PC-9 (cell line): ENCODE data around the gene PLA2R1. TPM values are rescaled to one million over a fixed set of nuclear protein-coding genes. Genes with fewer than 3 reads are reported as not detected.

Experiments
- BruUV-seq: library from RNA; stranded (reverse); fragments of 400-500 nt; replicated peaks from 2 replicates; lab custom pipeline; 2021; lab: Mats Ljungman, UMichigan
- CTCF ChIA-PET: fragments of 300-600 bp; sonication (Branson Sonifier 250); formaldehyde crosslinking; loops from one replicate; lab custom pipeline; 2022; ENCODE audit warnings: antibody characterized with exemption; lab: Charles Lee
- POLR2A ChIA-PET: fragments of 300-600 bp; sonication (Branson Sonifier 250); formaldehyde crosslinking; loops from one replicate; lab custom pipeline; 2022; ENCODE audit warnings: antibody characterized with exemption; ENCODE audit not compliant: unreplicated experiment; lab: Charles Lee
- DNase-seq, 2 experiments: peaks; one replicate each; pipeline versions ENCODE4 v3.0.0 to v3.0.0-alpha.2; 2015 to 2022; ENCODE audit warnings: mixed read lengths in 1 of 2
- H2AFZ ChIP-seq: fragments of 200-600 bp; sonication (generic); 2 replicates; pipeline ENCODE4 v1.8.1; 2017; ENCODE audit warnings: antibody characterized with exemption
- H3F3A ChIP-seq: fragments of 200-600 bp; sonication (generic); 2 replicates; pipeline ENCODE4 v1.8.1; 2017; ENCODE audit warnings: antibody characterized with exemption, mild to moderate bottlenecking, low read depth; ENCODE audit not compliant: insufficient read depth
- H3K27ac ChIP-seq: fragments of 200-600 bp; sonication (generic); 2 replicates; pipeline ENCODE4 v1.6.1; 2016; ENCODE audit warnings: mixed run types
- H3K27me3 ChIP-seq: fragments of 200-600 bp; sonication (generic); 2 replicates; pipeline ENCODE4 v1.6.1; 2016; ENCODE audit warnings: low read depth, mixed run types; ENCODE audit not compliant: insufficient read depth
- H3K36me3 ChIP-seq: fragments of 200-600 bp; sonication (generic); 2 replicates; pipeline ENCODE4 v1.6.1; 2016; ENCODE audit warnings: low read depth, mixed run types
- H3K4me1 ChIP-seq: fragments of 200-600 bp; sonication (generic); replicated peaks from 2 replicates; pipeline ENCODE4 v1.6.1; 2016; ENCODE audit warnings: mixed run types; ENCODE audit not compliant: insufficient read depth
- H3K4me2 ChIP-seq: fragments of 200-600 bp; sonication (generic); 2 replicates; pipeline ENCODE4 v1.6.1; 2017; ENCODE audit warnings: mixed run types
- H3K4me3 ChIP-seq: fragments of 200-600 bp; sonication (generic); 2 replicates; pipeline ENCODE4 v1.6.1; 2016; ENCODE audit warnings: mixed run types
- H3K79me2 ChIP-seq: fragments of 200-600 bp; sonication (generic); 2 replicates; pipeline ENCODE4 v1.6.1; 2017; ENCODE audit warnings: low read depth, mixed run types
- H3K9me2 ChIP-seq: fragments of 200-600 bp; sonication (generic); 2 replicates; pipeline ENCODE4 v1.8.1; 2017; ENCODE audit warnings: mild to moderate bottlenecking; ENCODE audit not compliant: insufficient read depth
- H3K9me3 ChIP-seq: fragments of 200-600 bp; sonication (generic); 2 replicates; pipeline ENCODE4 v1.8.1; 2016; ENCODE audit warnings: low read depth; ENCODE audit not compliant: insufficient read depth
- H4K20me1 ChIP-seq: fragments of 200-600 bp; sonication (generic); 2 replicates; pipeline ENCODE4 v1.8.1; 2017; ENCODE audit not compliant: insufficient read depth
- CTCF ChIP-seq: fragments of 200-600 bp; sonication (generic); conservative IDR thresholded peaks from 2 replicates; pipeline ENCODE4 v1.6.1; 2017; ENCODE audit warnings: mixed run types, antibody characterized with exemption, mild to moderate bottlenecking, moderate library complexity
- EZH2 ChIP-seq: fragments of 200-600 bp; sonication (generic); IDR thresholded peaks from 2 replicates; pipeline ENCODE4 v1.8.0; 2017; ENCODE audit warnings: antibody characterized with exemption, low read depth
- intact Hi-C: fragments of 100-400 bp; cut with micrococcal nuclease; formaldehyde crosslinking; loops from one replicate; pipeline ENCODE4 v1.10.0; 2022; ENCODE audit not compliant: unreplicated experiment
- total RNA-seq: library from RNA; stranded (reverse); gene quantifications from 2 replicates; pipeline ENCODE4 v1.2.3, GENCODE V29; 2021

Gene PLA2R1
- total RNA-seq, 1 experiment from 2014 or later, result 0.33 TPM

GRCh38 chr2:160033732-160034392 is 28.6 kb downstream of the PLA2R1 start:
- CTCF ChIA-PET, result no interaction called here
- no peak for TF ChIP-seq CTCF
- no peak for TF ChIP-seq EZH2
- Histone ChIP-seq H3K36me3 (no peaks in the 10 kb centered on the region), H3F3A (no peaks in the 10 kb centered on the region), H3K4me2 (no peak overlapping the region), H3K27me3 (no peaks in the 10 kb centered on the region), H3K4me1 (no peaks in the 10 kb centered on the region), H3K9me3 (no peaks in the 10 kb centered on the region), H2AFZ (no peak overlapping the region), H3K27ac (no peak overlapping the region), H3K4me3 (no peak overlapping the region), H3K79me2 (no peaks in the 10 kb centered on the region), H3K9me2 (no peaks in the 10 kb centered on the region), H4K20me1 (no peaks in the 10 kb centered on the region)
- POLR2A ChIA-PET, result no interaction called here
- intact Hi-C loops, result no loop called here
- DNase-seq, result no peak
- BruUV-seq, result no TSS peak

- no peaks in the 10 kb centered on the region for H3K4me1 ChIP-seq
- no peak overlapping the region for H3K4me3 ChIP-seq
- no peaks in the 10 kb centered on the region for H3K9me3 ChIP-seq
- no peaks in the 10 kb centered on the region for H3K9me2 ChIP-seq
- H3K27ac ChIP-seq, result no peak overlapping the region
- no peaks in the 10 kb centered on the region for H3K79me2 ChIP-seq
- no peaks in the 10 kb centered on the region for H4K20me1 ChIP-seq
- BruUV-seq, result no TSS peak
- intact Hi-C loops, result no loop called here
- no peaks in the 10 kb centered on the region for H3F3A ChIP-seq
- no peak overlapping the region for H2AFZ ChIP-seq
- TF ChIP-seq CTCF, result no peak
- TF ChIP-seq EZH2, result no peak
- no peak for DNase-seq
- no peaks in the 10 kb centered on the region for H3K36me3 ChIP-seq
- H3K27me3 ChIP-seq, result no peaks in the 10 kb centered on the region
- POLR2A ChIA-PET, result no interaction called here
- H3K4me2 ChIP-seq, result no peak overlapping the region
- CTCF ChIA-PET, result no interaction called here
Measured at GRCh38 chr2:160029270-160029628, 33.2 kb downstream of the PLA2R1 start.

- POLR2A ChIA-PET, result no interaction called here
- no peaks in the 10 kb centered on the region for H3K79me2 ChIP-seq
- H3K27me3 ChIP-seq, result no peaks in the 10 kb centered on the region
- CTCF ChIA-PET, result no interaction called here
- H3K36me3 ChIP-seq, result no peaks in the 10 kb centered on the region
- TF ChIP-seq CTCF (no peak), EZH2 (no peak)
- no TSS peak for BruUV-seq
- no peaks in the 10 kb centered on the region for H4K20me1 ChIP-seq
- no peak overlapping the region for H2AFZ ChIP-seq
- H3K27ac ChIP-seq, result no peak overlapping the region
- no peaks in the 10 kb centered on the region for H3K4me1 ChIP-seq
- no peak overlapping the region for H3K4me2 ChIP-seq
- intact Hi-C loops, result no loop called here
- H3K9me3 ChIP-seq, result no peaks in the 10 kb centered on the region
- DNase-seq, result no peak
- H3K4me3 ChIP-seq, result no peak overlapping the region
- no peaks in the 10 kb centered on the region for H3F3A ChIP-seq
- H3K9me2 ChIP-seq, result no peaks in the 10 kb centered on the region
Measured at GRCh38 chr2:160028431-160029269, 33.8 kb downstream of the PLA2R1 start.
